Erythroblast (primary cell): ENCODE data around the gene MTERF2.

Experiments
- DNase-seq, 2 experiments: peaks; one replicate each; lab custom pipeline; 2025; lab: John Stamatoyannopoulos, UW
- GATA1 ChIP-seq: IDR thresholded peaks from 2 replicates; pipeline ENCODE4 v1.6.1; 2011; ENCODE audit warnings: low read depth, mild to moderate bottlenecking, control low read depth, low read length, moderate library complexity
- POLR2A ChIP-seq: IDR thresholded peaks from 2 replicates; pipeline ENCODE4 v1.6.1; 2011; ENCODE audit warnings: mild to moderate bottlenecking, low read length

Gene MTERF2

DNA sequence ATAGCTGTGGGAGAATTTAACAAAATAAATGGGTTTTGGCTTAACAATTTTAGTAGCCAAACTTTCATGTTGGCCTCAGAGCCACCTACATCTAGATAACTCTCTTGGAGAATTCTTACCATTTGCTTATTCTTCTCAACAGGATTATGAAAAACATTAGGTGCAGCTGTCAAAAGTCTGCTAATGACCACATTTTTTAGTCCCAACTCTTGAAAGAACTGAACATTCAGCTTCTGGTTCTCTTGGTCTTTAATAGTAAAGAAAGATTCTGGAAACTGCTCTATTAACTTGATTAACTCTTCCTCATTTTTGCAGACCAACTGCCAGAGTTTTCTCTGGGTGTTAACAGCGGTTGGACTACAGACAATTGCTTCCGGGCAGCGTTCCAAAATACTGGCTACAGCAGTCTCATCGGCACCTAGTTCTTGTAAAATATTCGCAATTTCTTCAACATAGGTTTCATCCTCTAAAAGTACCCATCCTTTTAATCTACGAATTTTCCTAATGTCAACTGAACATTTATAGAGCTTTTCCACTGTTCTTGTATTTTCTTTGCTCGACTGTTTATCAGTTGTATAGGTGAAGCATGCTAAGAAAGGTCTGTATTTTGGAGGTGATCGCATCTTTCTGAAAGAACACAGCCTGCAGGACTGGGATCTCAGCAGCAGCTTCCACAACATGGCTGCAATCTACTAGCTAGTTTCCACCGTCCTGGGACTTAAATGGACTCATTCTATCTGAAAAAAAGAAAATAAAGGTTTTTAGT, 8.7 kb downstream of the MTERF2 start:
- TF ChIP-seq GATA1 = no peak
- no peak for DNase-seq

GRCh38 chr12:106976668-106977067, 10.3 kb downstream of the MTERF2 start:
- no peak for DNase-seq
- TF ChIP-seq POLR2A (no peak), GATA1 (no peak)

DNA sequence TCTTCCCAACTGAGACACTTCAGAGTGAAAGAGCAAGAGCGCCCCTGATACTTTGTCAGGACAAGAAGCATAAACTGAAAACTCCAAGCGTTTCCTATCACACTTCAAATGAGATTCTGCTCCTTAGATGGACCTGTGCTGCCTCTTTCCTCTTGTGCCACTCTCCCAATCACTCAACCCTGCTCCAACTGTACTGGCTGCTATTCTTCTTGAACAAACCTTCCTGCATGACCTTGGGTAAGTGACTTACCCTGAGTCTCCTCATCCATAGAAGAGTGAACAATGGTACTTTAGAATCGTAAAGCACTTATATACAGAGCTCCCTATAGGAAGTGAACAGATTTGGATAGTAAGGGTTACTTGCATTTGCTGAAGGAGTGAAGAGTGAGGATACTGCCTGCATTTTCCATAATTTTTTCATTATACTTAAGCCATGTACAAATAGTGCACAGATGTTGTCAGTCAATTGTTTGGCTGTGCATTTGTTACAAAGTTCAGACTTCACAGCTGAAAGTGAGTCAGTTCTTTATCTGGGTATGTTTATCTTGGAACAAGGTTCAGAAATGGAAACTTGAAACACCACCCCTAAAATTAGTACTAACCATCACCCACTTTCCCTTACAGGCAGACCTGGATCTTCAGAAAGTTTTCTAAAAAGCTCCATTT, 10.8 kb downstream of the MTERF2 start:
- TF ChIP-seq GATA1 = no peak
- TF ChIP-seq POLR2A = no peak
- DNase-seq = peak in 1 of 2 experiments; percentile 15

DNA sequence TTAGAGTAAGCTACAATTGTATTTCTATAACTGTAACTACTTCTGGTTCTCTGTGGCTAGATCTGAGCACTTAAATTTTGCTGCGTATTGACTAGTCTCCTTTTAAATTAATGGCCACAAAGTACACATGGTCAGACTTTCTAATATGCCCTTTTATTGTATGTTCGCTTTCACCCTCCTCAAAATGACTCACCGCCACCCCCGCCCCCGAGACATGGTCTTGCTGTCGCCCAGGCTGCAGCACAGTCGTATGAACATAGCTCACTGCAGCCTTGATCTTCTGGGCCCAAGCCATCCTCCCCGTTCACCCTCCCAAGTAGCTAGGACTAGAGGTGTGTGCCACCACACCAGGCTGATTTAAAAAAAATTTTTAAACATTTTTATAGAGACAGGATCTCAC, 11.8 kb downstream of the MTERF2 start:
- TF ChIP-seq GATA1 (no peak), POLR2A (no peak)
- DNase-seq = no peak

GRCh38 chr12:106974511-106974910, 12.4 kb downstream of the MTERF2 start:
- no peak for DNase-seq
- no peak for TF ChIP-seq GATA1
- no peak for TF ChIP-seq POLR2A

GRCh38 chr12:106973545-106973944, 13.4 kb downstream of the MTERF2 start:
- TF ChIP-seq POLR2A (no peak), GATA1 (no peak)
- DNase-seq = no peak

- DNase-seq = no peak
- TF ChIP-seq POLR2A (no peak), GATA1 (no peak)
These were observed 15.9 kb downstream of the MTERF2 start for GRCh38 chr12:106971065-106971464.

DNA sequence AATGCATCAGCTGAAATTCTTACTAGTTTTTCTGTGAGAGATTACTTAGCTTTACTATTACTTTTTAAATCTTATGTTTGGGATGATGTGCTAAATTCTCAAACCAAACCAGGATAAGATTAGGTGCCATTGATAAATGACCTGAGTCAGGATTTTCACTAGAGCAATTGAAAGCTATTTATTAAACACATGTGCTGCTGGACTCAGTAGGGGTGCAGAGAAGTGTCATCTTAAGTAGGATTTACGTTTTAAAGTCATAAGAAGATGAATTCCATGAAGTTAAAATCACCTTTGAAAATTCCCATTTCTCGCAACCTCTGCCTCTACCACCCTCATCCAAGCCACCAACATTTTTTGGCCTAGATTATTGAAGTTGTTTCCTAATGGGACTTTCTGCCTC, 22.4 kb downstream of the MTERF2 start:
- no peak for DNase-seq
- TF ChIP-seq POLR2A = no peak
- no peak for TF ChIP-seq GATA1

- no peak for TF ChIP-seq GATA1
- TF ChIP-seq POLR2A = no peak
- DNase-seq = no peak
These were observed 24.7 kb downstream of the MTERF2 start for GRCh38 chr12:106962286-106962685.

DNA sequence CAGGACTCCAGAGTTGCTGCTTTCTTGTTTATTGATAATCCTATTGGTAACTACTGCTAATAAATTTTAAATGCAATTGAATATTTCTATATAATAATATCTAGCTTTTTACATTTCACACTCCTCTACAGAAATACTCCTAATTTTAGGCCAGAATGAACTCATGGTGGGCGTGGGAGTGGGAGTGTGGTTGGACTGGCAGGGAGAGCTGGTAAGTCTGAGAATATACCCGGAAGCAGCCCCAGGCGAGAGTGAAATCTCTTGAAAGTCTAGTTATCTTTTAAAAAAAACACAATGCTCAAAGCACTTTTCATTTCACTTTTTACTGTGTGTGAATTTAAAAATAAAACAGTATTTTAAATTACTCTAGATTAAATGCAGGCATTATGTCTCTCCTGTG, 26.5 kb downstream of the MTERF2 start:
- TF ChIP-seq GATA1 (no peak), POLR2A (no peak)
- no peak for DNase-seq

- peak in 1 of 2 experiments; percentile 6 for DNase-seq
- TF ChIP-seq POLR2A = no peak
- no peak for TF ChIP-seq GATA1
These were observed 29.4 kb downstream of the MTERF2 start for GRCh38 chr12:106957583-106957982.

DNA sequence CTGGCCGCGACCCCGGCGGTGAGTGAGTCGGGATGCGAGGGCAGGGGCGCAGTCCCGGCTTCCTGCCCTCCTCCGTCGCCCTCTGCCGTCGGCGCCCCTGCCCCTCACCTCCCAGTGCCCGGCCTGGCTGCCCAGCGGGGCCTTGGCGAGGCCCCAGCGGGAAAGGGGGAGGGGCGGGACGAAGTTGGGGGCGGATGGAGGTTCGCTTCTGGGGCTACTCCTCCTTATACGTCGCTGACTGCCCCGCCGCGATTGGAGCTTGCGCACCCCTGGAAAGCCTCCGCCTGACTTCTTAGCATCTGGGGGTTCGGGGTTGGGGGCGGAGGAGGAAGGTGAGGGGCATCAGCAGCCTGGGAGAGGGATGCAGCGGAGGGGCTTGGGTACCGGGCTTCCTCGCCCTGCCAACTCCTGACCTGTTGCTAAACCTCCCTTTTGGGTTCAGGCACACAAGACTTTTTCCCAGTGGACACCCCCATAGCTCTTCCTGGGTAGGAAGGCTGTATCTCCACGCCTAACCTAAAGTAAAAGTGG, 30.8 kb downstream of the MTERF2 start:
- TF ChIP-seq GATA1 (no peak), POLR2A (peak; percentile 26)
- peak; percentile 72 to 73 for DNase-seq

GRCh38 chr12:106955377-106956047, 31.4 kb downstream of the MTERF2 start, which contains the start of gene TMEM263:
TSS of gene TMEM263 (plus strand) at chr12:106955907. CDS start at chr12:106967117, 11,210 bp downstream.
- DNase-seq = peak; percentile 95
- TF ChIP-seq GATA1 = no peak
- TF ChIP-seq POLR2A = peak; percentile 51
